ENCODE data around the gene EXOC6B. TPM values are rescaled to one million over a fixed set of nuclear protein-coding genes. Genes with fewer than 3 reads are reported as not detected.

EXOC6B gene
- total RNA-seq, 1 donor, result 40.2 TPM

DNA sequence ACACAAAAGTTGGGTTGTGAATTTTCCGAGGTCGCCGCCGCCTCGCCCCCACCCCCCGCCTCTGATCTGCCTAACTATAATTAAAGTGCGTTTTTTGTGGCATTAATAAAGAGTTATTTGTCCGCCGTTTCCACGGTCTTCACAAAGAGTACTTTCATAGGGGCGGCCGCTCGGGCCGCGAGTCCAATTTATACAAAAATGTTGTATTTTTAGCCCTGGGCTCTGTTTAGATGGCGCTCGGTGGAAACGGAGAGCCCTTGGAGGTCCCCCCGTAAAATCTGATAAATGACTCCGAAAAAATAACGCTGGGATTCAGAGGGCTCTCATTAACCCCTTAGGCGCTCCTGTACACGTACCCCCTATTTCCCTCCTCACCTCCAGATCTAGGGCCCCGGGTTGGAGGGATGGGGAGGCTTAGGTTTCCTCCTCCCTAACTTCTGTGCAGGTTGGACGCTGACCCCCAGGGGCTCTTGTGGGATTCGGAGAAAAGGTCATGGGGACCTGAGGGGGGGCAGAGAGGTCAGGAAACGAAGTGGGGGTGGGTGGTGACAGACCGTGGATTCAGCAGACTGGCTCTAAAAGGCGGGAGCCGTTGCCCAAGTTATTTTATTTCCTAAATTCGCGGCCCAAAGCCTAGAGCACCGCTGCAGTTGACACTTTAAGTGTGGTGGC, 680.0 kb downstream of the EXOC6B start:
- TF ChIP-seq, protein P1, sequence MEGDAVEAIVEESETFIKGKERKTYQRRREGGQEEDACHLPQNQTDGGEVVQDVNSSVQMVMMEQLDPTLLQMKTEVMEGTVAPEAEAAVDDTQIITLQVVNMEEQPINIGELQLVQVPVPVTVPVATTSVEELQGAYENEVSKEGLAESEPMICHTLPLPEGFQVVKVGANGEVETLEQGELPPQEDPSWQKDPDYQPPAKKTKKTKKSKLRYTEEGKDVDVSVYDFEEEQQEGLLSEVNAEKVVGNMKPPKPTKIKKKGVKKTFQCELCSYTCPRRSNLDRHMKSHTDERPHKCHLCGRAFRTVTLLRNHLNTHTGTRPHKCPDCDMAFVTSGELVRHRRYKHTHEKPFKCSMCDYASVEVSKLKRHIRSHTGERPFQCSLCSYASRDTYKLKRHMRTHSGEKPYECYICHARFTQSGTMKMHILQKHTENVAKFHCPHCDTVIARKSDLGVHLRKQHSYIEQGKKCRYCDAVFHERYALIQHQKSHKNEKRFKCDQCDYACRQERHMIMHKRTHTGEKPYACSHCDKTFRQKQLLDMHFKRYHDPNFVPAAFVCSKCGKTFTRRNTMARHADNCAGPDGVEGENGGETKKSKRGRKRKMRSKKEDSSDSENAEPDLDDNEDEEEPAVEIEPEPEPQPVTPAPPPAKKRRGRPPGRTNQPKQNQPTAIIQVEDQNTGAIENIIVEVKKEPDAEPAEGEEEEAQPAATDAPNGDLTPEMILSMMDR (IDR thresholded peaks at IDR 0.05; ENCODE audit: insufficient read depth, low read depth, low read length), result no peak
- peak overlapping the region; percentile 25 for H3K4me3 ChIP-seq (ENCODE audit: low read depth, low read length)
- no peak for DNase-seq (ENCODE audit: low read depth)

DNA sequence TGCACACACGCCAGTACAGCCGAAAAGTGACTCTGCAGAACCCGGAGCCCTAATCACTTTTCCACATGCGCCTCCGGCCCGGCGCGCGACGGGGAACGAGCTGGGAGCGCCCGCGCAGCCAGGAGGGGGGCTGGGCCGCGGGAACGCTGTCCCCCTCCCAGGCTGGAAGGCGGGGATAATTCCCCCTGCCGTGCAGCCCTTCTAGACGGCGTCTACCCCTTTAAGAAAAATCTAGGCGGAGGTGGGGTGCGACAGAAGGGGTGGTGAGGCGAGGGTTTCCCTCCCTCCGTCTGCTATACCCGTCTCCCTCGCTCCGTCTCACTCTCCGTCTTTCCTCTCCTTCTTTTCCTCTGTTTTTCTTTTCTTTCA, 680.6 kb downstream of the EXOC6B start:
- H3K4me3 ChIP-seq (ENCODE audit: low read depth, low read length), result peak overlapping the region; percentile 25
- TF ChIP-seq, protein P1 (IDR thresholded peaks at IDR 0.05; ENCODE audit: insufficient read depth, low read depth, low read length), result no peak
- no peak for DNase-seq (ENCODE audit: low read depth)

DNA sequence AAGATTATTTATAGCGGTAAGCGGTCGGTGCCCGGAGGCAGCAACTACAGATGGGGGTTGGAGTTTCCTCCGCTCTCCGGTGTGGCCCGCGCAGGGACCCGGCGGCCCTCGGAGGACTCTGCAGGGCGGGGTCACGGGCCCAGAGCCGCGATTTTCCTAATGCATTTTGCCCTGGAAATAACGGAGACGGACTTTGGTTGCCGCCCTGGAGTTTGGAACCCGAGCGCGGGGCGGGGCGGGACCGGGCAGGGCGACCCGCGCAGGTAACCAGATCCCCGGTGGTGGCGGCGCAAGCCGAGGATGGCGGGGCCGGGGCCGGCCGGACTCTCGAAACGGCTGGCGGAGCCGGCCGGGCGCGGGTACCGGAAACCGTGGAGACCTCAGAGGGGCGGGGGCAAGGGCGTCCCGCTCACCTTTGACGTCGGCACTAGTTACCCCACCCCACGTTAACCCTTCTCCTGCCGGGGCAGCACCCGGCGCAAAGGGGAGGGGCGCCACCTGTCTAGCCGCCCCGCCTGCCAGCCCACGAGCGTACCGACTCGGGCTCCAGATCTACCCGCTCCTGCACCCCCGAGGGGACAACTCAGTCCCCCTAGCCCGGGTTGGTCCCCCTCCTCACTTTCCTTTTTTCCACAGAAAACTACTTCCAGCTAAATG, 681.1 kb downstream of the EXOC6B start:
- TF ChIP-seq, protein P1 (IDR thresholded peaks at IDR 0.05; ENCODE audit: insufficient read depth, low read depth, low read length), result no peak
- peak overlapping the region; percentile 25 for H3K4me3 ChIP-seq (ENCODE audit: low read depth, low read length)
- DNase-seq (ENCODE audit: low read depth), result no peak

DNA sequence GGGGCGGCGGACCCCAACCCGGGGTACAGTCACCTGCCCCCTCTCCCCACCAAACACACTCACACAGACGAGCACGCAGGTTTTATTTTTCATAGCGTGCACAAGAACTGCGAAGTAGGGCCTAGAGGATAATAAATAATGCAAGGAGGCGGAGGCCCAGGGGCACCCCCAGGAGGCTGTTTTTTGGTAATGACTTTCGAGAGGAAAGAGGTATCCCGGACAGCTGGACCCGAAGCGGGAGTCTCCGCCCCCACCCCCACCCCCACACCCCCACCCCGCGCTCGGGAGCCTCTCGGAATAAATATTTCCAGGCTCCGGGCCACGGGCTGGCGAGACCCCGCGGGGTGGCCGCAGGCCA, 681.6 kb downstream of the EXOC6B start:
- H3K4me3 ChIP-seq (ENCODE audit: low read depth, low read length), result no peak overlapping the region
- TF ChIP-seq, protein P1 (IDR thresholded peaks at IDR 0.05; ENCODE audit: insufficient read depth, low read depth, low read length), result no peak
- DNase-seq (ENCODE audit: low read depth), result no peak

DNA sequence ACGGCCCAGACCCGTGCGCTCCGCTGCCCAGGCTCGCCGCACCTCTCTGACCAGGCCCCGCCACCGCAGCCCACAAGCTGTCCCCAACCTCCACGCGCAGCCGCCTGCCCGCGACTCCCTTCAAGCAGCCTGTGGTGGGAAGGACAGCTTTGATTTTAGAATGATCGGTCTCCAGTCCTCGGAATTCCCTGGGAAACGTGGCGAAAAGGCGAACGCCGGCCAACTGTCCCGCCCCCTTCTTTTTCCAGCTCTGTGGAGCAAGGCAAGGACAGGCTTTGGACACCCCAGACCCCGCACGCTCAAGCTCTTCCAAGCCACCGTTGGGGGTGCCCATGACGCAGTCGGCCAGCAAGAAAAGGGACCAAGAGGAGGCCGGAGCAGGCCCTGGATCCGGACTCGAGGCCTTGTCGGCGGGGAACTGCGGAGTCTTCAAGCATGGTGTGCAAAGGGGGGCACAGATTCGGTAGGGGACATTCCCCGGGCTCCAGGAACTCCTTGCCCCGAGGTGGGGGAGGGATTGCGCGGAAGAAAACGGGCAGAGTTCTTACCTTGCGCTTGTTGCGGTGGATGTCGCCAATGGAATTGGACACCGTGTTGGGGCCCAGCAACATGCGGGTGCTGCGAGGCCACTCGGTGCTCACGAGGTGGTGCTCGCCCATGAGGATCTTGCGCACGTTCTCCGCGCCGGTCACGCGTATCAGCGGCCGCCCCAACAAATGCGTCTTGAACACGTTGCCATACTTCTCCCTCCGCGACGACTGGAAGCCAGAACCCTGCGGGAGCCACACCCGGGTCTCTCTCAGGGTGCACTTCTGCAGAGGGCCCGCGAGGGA, 682.2 kb downstream of the EXOC6B start:
- TF ChIP-seq, protein P1 (IDR thresholded peaks at IDR 0.05; ENCODE audit: insufficient read depth, low read depth, low read length), result no peak
- DNase-seq (ENCODE audit: low read depth), result no peak
- H3K4me3 ChIP-seq (ENCODE audit: low read depth, low read length), result no peak overlapping the region

DNA sequence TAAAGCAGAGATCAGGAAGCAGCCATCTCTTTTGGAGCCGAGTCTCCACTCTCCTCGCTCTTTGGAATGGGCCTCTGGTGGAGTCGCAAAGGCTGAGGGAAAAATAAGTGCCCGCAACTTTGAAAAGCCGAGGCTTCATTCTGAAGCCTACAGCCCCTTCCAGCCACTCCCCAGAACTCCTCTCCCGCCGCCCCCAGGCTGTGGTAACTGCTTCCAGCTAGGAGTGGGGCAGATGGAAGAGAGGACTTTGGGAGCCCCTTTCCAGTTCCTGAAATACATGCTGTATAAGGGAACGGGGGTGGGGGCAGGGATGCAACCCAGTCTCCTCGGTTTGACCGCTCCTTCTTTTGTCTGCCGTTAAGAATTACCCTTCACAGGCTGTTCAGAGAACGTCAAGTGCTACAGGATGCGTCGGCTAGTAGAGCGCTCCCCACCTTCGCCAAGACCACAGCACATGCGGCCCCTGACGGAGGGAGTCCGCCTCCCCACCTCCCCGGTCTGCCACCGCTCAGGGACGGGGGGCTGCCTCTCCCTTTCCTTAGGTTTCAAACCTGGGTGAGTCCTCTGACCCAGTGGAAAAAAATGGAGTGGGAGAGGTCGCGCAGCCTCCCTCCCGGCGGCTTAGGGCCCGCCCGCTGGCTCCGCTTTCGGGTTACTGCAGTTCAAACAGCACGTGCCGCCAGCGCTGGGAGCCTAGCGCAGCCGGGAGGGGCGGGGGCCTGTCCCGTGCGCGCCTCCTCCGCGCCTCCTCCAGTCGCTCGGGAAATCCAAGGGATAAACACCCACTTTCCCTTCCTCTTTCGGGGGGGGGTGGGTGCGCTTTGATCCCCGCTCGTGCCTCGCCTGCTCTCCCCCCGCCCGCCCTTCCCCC, 683.0 kb downstream of the EXOC6B start:
- peak; percentile 44 for DNase-seq (ENCODE audit: low read depth)
- no peak overlapping the region for H3K4me3 ChIP-seq (ENCODE audit: low read depth, low read length)
- TF ChIP-seq, protein P1 (IDR thresholded peaks at IDR 0.05; ENCODE audit: insufficient read depth, low read depth, low read length), result no peak
